MCF 10A (cell line): Measurements from ENCODE around the gene ZBED1. TPM values are rescaled to one million over a fixed set of nuclear protein-coding genes. Genes with fewer than 3 reads are reported as not detected.

Experiments
- Bru-seq: library from RNA; stranded (reverse); fragments of 400-500 nt; gene quantifications from one replicate; lab custom pipeline; 2021; lab: Mats Ljungman, UMichigan
- BruChase-seq, 2 experiments: library from RNA; stranded (reverse); fragments of 400-500 nt; gene quantifications; one replicate each; lab custom pipeline; 2021; lab: Mats Ljungman, UMichigan
- BruUV-seq: library from RNA; stranded (reverse); fragments of 400-500 nt; replicated peaks from 2 replicates; lab custom pipeline; 2021; lab: Mats Ljungman, UMichigan
- CTCF ChIA-PET: fragments of 300-600 bp; sonication (Branson Sonifier 250); formaldehyde crosslinking; extraction: SDS; loops from one replicate; lab custom pipeline; 2021; ENCODE audit warnings: antibody characterized with exemption, inconsistent platforms; lab: Yijun Ruan, JAX
- POLR2A ChIA-PET: fragments of 300-600, 350-650 bp; sonication (Branson Sonifier 250); formaldehyde crosslinking; extraction: SDS; loops from one replicate; lab custom pipeline; 2020; ENCODE audit warnings: antibody characterized with exemption, inconsistent platforms; lab: Yijun Ruan, JAX
- DNase-seq: peaks from one replicate; pipeline ENCODE4 v3.0.0-alpha.2; 2018; ENCODE audit not compliant: unreplicated experiment
- H3K27ac Mint-ChIP-seq: one replicate; pipeline ENCODE4 v1.8.0; 2022; ENCODE audit warnings: mild to moderate bottlenecking, low read depth, mixed read lengths; ENCODE audit not compliant: unreplicated experiment
- H3K27me3 Mint-ChIP-seq: one replicate; pipeline ENCODE4 v1.8.0; 2022; ENCODE audit warnings: mixed read lengths; ENCODE audit not compliant: insufficient read depth, unreplicated experiment
- H3K36me3 Mint-ChIP-seq: one replicate; pipeline ENCODE4 v1.8.0; 2022; ENCODE audit warnings: mild to moderate bottlenecking, moderate library complexity, mixed read lengths; ENCODE audit not compliant: insufficient read depth, unreplicated experiment
- H3K4me1 Mint-ChIP-seq: one replicate; pipeline ENCODE4 v1.8.0; 2022; ENCODE audit warnings: mixed read lengths; ENCODE audit not compliant: insufficient read depth, unreplicated experiment
- H3K4me3 Mint-ChIP-seq: one replicate; pipeline ENCODE4 v1.8.0; 2022; ENCODE audit warnings: mild to moderate bottlenecking, moderate library complexity, mixed read lengths; ENCODE audit not compliant: unreplicated experiment
- H3K9me3 Mint-ChIP-seq: one replicate; pipeline ENCODE4 v1.8.0; 2022; ENCODE audit warnings: mixed read lengths; ENCODE audit not compliant: unreplicated experiment
- CTCF ChIP-seq: fragments of 200-600 bp; IDR thresholded peaks from one replicate; pipeline ENCODE4 v1.8.0; 2022; ENCODE audit warnings: antibody characterized with exemption, mild to moderate bottlenecking; ENCODE audit not compliant: unreplicated experiment
- intact Hi-C: fragments of 100-400 bp; cut with micrococcal nuclease; formaldehyde crosslinking; loops from 2 replicates; pipeline ENCODE4 v1.14.1; 2022
- long read RNA-seq: library from polyadenylated mRNA; stranded (forward); transcript quantifications from one replicate; pipeline ENCODE4 v2.0.0, GENCODE V29; 2022
- total RNA-seq: library from RNA; stranded (reverse); gene quantifications from 2 replicates; pipeline ENCODE4 v1.2.3, GENCODE V29; 2022

Gene ZBED1
- total RNA-seq (19.6 and 23.7 TPM in 2 replicates), Bru-seq, nascent RNA (percentile 73 among the genes with signal in this experiment), BruChase-seq, experiment 1, labeled RNA remaining after a 6-hour chase (percentile 95 among the genes with signal in this experiment), BruChase-seq, experiment 2, labeled RNA remaining after a 2-hour chase (percentile 91 among the genes with signal in this experiment)
- long read RNA-seq, full-length matches to known transcripts = 70 of 84 reads
- long read RNA-seq, partial matches to known transcripts = 0 of 84 reads
- long read RNA-seq, other reads (novel, unspliced or antisense) = 14 of 84 reads

- Mint-ChIP-seq H3K4me1 (no peaks in the 10 kb centered on the region), H3K4me3 (peak within 1 kb of the TSS; percentile 74), H3K36me3 (peaks cover 9% of the 10 kb centered on the region), H3K27me3 (no peaks in the 10 kb centered on the region), H3K9me3 (no peaks in the 10 kb centered on the region), H3K27ac (peak within 1 kb of the TSS; percentile 79)
- ChIA-PET POLR2A (no interaction called here), CTCF (no interaction called here)
- intact Hi-C loops = loop anchor here (5.0 kb wide), 2 partner anchors 86 to 106 kb away; no protein-coding TSS in a partner anchor
- BruUV-seq = no TSS peak
- TF ChIP-seq CTCF = no peak
- DNase-seq = peak; percentile 20
These were observed at the start of gene ZBED1, which contains the start of gene DHRSX for GRCh38 chrX:2500803-2501558. TSS of gene ZBED1 (minus strand) at chrX:2500976. CDS start at chrX:2490719, 10,257 bp downstream. TSS of gene DHRSX (minus strand) at chrX:2500976. CDS start at chrX:2500925, 51 bp downstream.

- Mint-ChIP-seq H3K27ac (no peak overlapping the region), H3K27me3 (no peaks in the 10 kb centered on the region), H3K4me1 (no peaks in the 10 kb centered on the region), H3K36me3 (no peaks in the 10 kb centered on the region), H3K9me3 (no peaks in the 10 kb centered on the region), H3K4me3 (no peak overlapping the region)
- no TSS peak for BruUV-seq
- intact Hi-C loops = no loop called here
- ChIA-PET POLR2A (no interaction called here), CTCF (no interaction called here)
- TF ChIP-seq CTCF = no peak
- no peak for DNase-seq
These were observed 49.1 kb upstream of the ZBED1 start for GRCh38 chrX:2549876-2550275.

GRCh38 chrX:2548711-2549423, 48.1 kb upstream of the ZBED1 start:
- ChIA-PET POLR2A (no interaction called here), CTCF (no interaction called here)
- H3K9me3 Mint-ChIP-seq = no peaks in the 10 kb centered on the region
- no peak overlapping the region for H3K27ac Mint-ChIP-seq
- H3K4me3 Mint-ChIP-seq = no peak overlapping the region
- BruUV-seq = no TSS peak
- H3K27me3 Mint-ChIP-seq = peaks cover 5% of the 10 kb centered on the region
- no peaks in the 10 kb centered on the region for H3K4me1 Mint-ChIP-seq
- H3K36me3 Mint-ChIP-seq = no peaks in the 10 kb centered on the region
- no peak for DNase-seq
- intact Hi-C loops = no loop called here
- TF ChIP-seq CTCF = no peak

- H3K27ac Mint-ChIP-seq = no peak overlapping the region
- no TSS peak for BruUV-seq
- ChIA-PET POLR2A (no interaction called here), CTCF (no interaction called here)
- H3K9me3 Mint-ChIP-seq = no peaks in the 10 kb centered on the region
- H3K4me1 Mint-ChIP-seq = no peaks in the 10 kb centered on the region
- intact Hi-C loops = no loop called here
- no peak overlapping the region for H3K4me3 Mint-ChIP-seq
- no peaks in the 10 kb centered on the region for H3K36me3 Mint-ChIP-seq
- no peak for DNase-seq
- peaks cover 13% of the 10 kb centered on the region for H3K27me3 Mint-ChIP-seq
- TF ChIP-seq CTCF = no peak
These were observed 47.0 kb upstream of the ZBED1 start for GRCh38 chrX:2547736-2548135.
